Lower leg skin (tissue), 4 donors: ENCODE measurements around the gene REXO4. TPM values are rescaled to one million over a fixed set of nuclear protein-coding genes. Genes with fewer than 3 reads are reported as not detected.

Source experiments
- DNase-seq, 2 donors: peaks; one replicate each; pipeline ENCODE4 v3.0.0-alpha.2; 2019; ENCODE audit warnings: low spot score in 2 of 2
- H3K4me3 ChIP-seq: fragments of 200-600 bp; sonication (generic); 2 replicates; pipeline ENCODE4 v1.5.1; 2017; ENCODE audit warnings: mild to moderate bottlenecking, low read depth; ENCODE audit not compliant: poor library complexity, severe bottlenecking
- POLR2A ChIP-seq, 2 donors: fragments of 450-650 bp; IDR thresholded peaks; one replicate each; pipeline ENCODE4 v1.6.1; 2016 to 2017; ENCODE audit warnings: antibody characterized with exemption in 2 of 2, mild to moderate bottlenecking in 1 of 2, moderate library complexity in 1 of 2
- WGBS, 2 donors: methylation state at CpG; one replicate each; pipeline ENCODE4 v1.1.5; 2018; 5-methylcytosine and 5-hydroxymethylcytosine counted together
- intact Hi-C: fragments of 100-400 bp; cut with DNase I; formaldehyde crosslinking; loops from one replicate; pipeline ENCODE4 v1.15.0; 2023; ENCODE audit warnings: low total_unique reads
- total RNA-seq, 4 donors: library from RNA; depleted of rRNA; stranded (reverse); fragments of >200 nt; gene quantifications; one replicate each; pipeline ENCODE4 v1.1.0, GENCODE V29; 2016
- TF ChIP-seq, protein P1 (sequence below), 3 donors: fragments of 450-650 bp; IDR thresholded peaks; one replicate each; pipeline ENCODE4 v1.5.1; 2016; ENCODE audit warnings: antibody characterized with exemption in 3 of 3, mild to moderate bottlenecking in 3 of 3, moderate library complexity in 2 of 3

REXO4 gene
- total RNA-seq, 4 donors from 2014 or later = 18.8 to 26.5 (median 24.6) TPM

DNA sequence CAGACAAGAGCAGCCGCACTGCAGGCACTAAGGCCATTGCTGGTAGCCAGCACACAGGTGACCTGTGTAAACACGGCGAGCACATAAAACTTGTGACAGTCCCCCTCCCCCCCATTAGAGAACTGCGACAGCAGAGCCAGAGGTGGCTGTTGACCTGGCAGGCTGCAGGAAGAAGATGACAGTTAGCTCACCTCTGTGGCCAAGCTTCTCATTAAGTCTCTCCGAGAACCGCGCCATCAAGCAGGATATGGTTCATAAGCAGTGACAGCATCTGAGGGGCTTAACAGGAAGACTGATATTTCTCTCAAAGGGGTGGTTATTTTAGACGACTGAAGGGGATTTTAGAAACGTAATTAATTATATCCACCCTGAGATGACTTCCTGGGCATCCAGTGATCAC, 47.1 kb downstream of the REXO4 start:
- 76 to 79% methylated on average over 9 of the region's 9 CpGs for WGBS, 2 donors
- intact Hi-C loops = no loop called here
- H3K4me3 ChIP-seq = no peak overlapping the region
- DNase-seq = no peak
- TF ChIP-seq, protein P1, sequence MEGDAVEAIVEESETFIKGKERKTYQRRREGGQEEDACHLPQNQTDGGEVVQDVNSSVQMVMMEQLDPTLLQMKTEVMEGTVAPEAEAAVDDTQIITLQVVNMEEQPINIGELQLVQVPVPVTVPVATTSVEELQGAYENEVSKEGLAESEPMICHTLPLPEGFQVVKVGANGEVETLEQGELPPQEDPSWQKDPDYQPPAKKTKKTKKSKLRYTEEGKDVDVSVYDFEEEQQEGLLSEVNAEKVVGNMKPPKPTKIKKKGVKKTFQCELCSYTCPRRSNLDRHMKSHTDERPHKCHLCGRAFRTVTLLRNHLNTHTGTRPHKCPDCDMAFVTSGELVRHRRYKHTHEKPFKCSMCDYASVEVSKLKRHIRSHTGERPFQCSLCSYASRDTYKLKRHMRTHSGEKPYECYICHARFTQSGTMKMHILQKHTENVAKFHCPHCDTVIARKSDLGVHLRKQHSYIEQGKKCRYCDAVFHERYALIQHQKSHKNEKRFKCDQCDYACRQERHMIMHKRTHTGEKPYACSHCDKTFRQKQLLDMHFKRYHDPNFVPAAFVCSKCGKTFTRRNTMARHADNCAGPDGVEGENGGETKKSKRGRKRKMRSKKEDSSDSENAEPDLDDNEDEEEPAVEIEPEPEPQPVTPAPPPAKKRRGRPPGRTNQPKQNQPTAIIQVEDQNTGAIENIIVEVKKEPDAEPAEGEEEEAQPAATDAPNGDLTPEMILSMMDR (IDR thresholded peaks at IDR 0.05) = no peak
- TF ChIP-seq POLR2A (IDR thresholded peaks at IDR 0.05) = no peak

DNA sequence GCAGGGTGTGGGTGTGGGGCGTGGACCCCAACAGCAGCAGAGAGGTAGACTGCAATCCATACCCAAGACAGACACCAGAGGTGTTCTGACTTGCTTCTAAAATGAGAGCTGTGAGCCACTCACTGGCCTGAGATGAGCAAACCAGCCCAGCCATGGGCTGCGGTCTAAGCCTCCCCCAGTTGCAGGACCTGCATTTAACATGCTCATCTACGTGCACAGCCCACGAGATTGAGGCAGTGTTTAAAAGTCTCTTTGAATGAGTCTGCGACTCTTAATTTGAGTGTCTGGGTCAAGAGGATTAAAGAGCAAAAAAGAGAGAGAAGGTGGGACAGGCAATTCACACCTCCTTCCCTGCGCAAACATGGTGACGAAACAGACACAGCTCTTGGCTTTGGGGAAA, 47.9 kb downstream of the REXO4 start:
- intact Hi-C loops = no loop called here

DNA sequence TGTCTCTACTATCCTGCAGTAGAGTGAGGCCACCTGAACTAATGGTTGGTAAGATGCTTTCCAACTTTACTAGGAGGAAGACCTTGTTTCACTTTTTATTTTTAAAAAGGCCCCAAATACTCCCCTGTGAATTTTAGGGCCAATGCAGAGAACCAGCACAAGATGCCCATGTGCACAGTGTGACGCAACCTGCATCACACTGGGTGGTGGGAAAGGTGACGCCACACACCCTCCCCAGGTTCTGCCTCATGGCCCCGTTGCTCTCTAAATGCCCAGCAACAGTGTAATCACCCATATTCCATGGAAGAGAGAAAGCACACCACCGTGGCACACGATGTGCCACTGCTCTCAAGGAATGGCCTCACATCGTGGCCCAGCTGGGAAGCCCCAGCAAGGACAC, 48.4 kb downstream of the REXO4 start:
- intact Hi-C loops = no loop called here
- WGBS, 2 donors = 78 to 79% methylated on average over 6 of the region's 6 CpGs
- TF ChIP-seq POLR2A (IDR thresholded peaks at IDR 0.05) = no peak
- TF ChIP-seq, protein P1 (IDR thresholded peaks at IDR 0.05) = no peak
- no peak for DNase-seq
- no peak overlapping the region for H3K4me3 ChIP-seq

More for the DNA sequence above, 47.9 kb downstream of the REXO4 start:
- TF ChIP-seq POLR2A (IDR thresholded peaks at IDR 0.05) = no peak
- TF ChIP-seq, protein P1 (IDR thresholded peaks at IDR 0.05) = no peak
- DNase-seq = no peak
- 82 to 88% methylated on average over 7 of the region's 7 CpGs for WGBS, 2 donors
- H3K4me3 ChIP-seq = no peak overlapping the region

DNA sequence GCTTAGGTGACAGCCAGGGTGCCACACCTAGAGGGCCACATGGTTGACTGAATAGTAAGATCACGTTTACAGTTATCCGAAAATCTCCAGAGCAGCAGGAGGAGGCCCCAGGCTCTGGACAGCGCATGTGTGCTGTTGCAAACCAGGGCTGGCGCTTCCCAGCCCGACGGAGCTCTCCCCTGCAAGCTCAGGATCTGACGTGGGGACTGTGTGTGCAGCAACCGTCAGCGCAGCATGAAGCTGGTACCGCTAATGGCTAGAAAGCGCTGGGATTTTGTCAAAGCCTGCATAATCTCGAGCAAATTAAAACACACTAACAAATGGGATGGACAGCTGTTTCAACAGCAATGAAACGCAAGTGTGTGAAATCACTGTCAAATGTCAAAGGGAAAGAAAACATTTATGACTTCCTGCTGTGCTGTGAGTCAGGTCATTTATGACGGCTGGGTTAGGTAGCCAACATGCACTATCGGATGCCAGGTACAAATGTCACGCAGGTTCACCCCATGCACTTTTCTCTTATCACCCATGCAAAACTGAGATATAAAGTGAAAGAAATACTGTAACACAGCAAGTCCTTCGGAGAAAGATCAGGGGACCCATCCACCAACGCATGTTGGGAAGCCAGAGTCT, 49.4 kb downstream of the REXO4 start:
- intact Hi-C loops = no loop called here

DNA sequence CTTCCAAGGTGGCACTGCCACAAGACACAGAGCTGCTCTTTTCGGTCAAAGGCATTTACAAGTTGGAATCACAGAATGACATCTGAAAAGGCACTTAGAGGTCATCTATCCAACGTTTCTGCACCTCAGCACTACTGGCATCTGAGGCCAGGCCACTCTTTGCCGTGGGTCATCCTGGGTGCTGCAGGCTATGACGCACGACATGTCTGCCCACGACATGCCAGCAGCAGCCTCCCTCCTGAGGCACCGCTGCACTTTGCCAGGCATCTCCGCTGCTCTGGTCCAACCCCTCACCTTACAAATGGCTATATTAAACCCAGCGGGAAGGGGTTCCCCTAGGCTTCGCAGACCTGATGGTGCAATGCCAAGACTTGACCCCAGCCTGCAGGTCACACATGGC, 50.0 kb downstream of the REXO4 start:
- WGBS, 2 donors = 49 to 76% methylated on average over 10 of the region's 10 CpGs
- intact Hi-C loops = no loop called here
- no peak overlapping the region for H3K4me3 ChIP-seq

More for the DNA sequence above, 49.4 kb downstream of the REXO4 start:
- no peak overlapping the region for H3K4me3 ChIP-seq
- 50 to 54% methylated on average over 18 of the region's 18 CpGs for WGBS, 2 donors
- DNase-seq = no peak
- TF ChIP-seq POLR2A (IDR thresholded peaks at IDR 0.05) = no peak

DNA sequence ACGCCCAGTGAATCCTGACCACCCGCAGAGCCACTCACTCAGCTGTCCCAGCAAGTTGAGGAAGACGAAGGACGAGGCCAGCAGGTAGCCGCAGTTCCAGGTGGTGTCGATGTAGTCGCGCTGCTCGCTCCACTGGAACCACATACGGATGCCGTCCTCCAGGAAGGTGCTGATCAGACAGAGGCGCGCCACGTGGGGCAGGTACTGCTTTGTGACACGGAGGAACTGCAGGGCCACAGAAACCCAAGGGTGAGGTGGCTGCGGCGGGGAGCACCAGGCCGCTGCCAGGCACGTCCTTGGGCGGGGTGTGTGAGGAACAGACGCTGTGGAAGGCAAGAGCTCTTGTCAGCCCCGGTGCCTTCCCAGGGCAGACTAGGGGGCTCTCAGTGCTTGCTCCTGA, 50.6 kb downstream of the REXO4 start:
- TF ChIP-seq POLR2A (IDR thresholded peaks at IDR 0.05) = no peak
- TF ChIP-seq, protein P1 (IDR thresholded peaks at IDR 0.05) = no peak

More for the DNA sequence above, 50.0 kb downstream of the REXO4 start:
- DNase-seq = no peak
- TF ChIP-seq, protein P1 (IDR thresholded peaks at IDR 0.05) = no peak
- no peak for TF ChIP-seq POLR2A (IDR thresholded peaks at IDR 0.05)

More for the DNA sequence above, 50.6 kb downstream of the REXO4 start:
- 79 to 90% methylated on average over 22 of the region's 22 CpGs for WGBS, 2 donors
- DNase-seq = no peak
- intact Hi-C loops = no loop called here
- no peak overlapping the region for H3K4me3 ChIP-seq
